Measurements from ENCODE around the gene ATP6V1G2. TPM values are rescaled to one million over a fixed set of nuclear protein-coding genes. Genes with fewer than 3 reads are reported as not detected.

The ATP6V1G2 gene
- total RNA-seq, 4 donors from 2014 or later: 0.21 to 2.1 TPM; not detected in 2

DNA sequence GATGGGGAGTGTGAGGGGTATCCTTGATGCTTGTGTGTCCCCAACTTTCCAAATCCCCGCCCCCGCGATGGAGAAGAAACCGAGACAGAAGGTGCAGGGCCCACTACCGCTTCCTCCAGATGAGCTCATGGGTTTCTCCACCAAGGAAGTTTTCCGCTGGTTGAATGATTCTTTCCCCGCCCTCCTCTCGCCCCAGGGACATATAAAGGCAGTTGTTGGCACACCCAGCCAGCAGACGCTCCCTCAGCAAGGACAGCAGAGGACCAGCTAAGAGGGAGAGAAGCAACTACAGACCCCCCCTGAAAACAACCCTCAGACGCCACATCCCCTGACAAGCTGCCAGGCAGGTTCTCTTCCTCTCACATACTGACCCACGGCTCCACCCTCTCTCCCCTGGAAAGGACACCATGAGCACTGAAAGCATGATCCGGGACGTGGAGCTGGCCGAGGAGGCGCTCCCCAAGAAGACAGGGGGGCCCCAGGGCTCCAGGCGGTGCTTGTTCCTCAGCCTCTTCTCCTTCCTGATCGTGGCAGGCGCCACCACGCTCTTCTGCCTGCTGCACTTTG, 29.0 kb upstream of the ATP6V1G2 start, which contains the start of gene TNF:
Gene TNF, plus strand, starts transcription at position 231 of the 567 bp plus-strand sequence. Its CDS starts 177 bp downstream, at position 408.
- no peaks in the 10 kb centered on the region for H3K9me3 ChIP-seq
- H3K4me1 ChIP-seq: peaks cover under 1 to 13% (median 2%) of the 10 kb centered on the region in 3 donors
- 38 to 52% methylated on average over 9 to 12 of the region's 19 CpGs for WGBS, 2 donors
- H3K36me3 ChIP-seq: no peaks in the 10 kb centered on the region
- TF ChIP-seq POLR2A (IDR thresholded peaks at IDR 0.05) (peak in 2 of 4 donors; percentile 53 to 74), CTCF (IDR thresholded peaks at IDR 0.05) (no peak)
- H3K4me3 ChIP-seq: peak within 1 kb of the TSS; percentile 10 to 57 (median 31)
- intact Hi-C loops (cut with DNase I): no loop called here
- DNase-seq: no peak
- peak within 1 kb of the TSS; percentile 31 to 75 (median 59) for H3K27ac ChIP-seq
- H3K27me3 ChIP-seq: peaks cover 0 to 11% (median 0%) of the 10 kb centered on the region in 4 donors

- Histone ChIP-seq H3K27me3 (peaks cover 0 to 11% (median 0%) of the 10 kb centered on the region in 4 donors), H3K27ac (peak overlapping the region in 3 of 4 donors; percentile 31 to 75 (median 49)), H3K4me1 (peaks cover 0 to 8% (median 0%) of the 10 kb centered on the region in 3 donors), H3K9me3 (no peaks in the 10 kb centered on the region), H3K36me3 (no peaks in the 10 kb centered on the region), H3K4me3 (peak overlapping the region in 1 of 4 donors; percentile 57)
- intact Hi-C loops (cut with DNase I): no loop called here
- 73 to 82% methylated on average over 13 to 14 of the region's 14 CpGs for WGBS, 2 donors
- DNase-seq: no peak
- TF ChIP-seq POLR2A (IDR thresholded peaks at IDR 0.05) (no peak), CTCF (IDR thresholded peaks at IDR 0.05) (no peak)
These were observed 28.0 kb upstream of the ATP6V1G2 start for GRCh38 chr6:31574106-31575061.

- 84 to 85% methylated on average over 7 to 8 of the region's 9 CpGs for WGBS, 2 donors
- Histone ChIP-seq H3K27me3 (peaks cover 0 to 11% (median 0%) of the 10 kb centered on the region in 4 donors), H3K36me3 (no peaks in the 10 kb centered on the region), H3K9me3 (no peaks in the 10 kb centered on the region), H3K4me1 (peaks cover 0 to 8% (median 0%) of the 10 kb centered on the region in 3 donors), H3K4me3 (no peak overlapping the region), H3K27ac (peak overlapping the region in 2 of 4 donors; percentile 9 to 62)
- intact Hi-C loops (cut with DNase I): no loop called here
- TF ChIP-seq POLR2A (IDR thresholded peaks at IDR 0.05) (no peak), CTCF (IDR thresholded peaks at IDR 0.05) (no peak)
- no peak for DNase-seq
These were observed 27.1 kb upstream of the ATP6V1G2 start for GRCh38 chr6:31573239-31574105.

GRCh38 chr6:31572041-31572911, 25.9 kb upstream of the ATP6V1G2 start, which contains the start of gene LTA:
LTA (plus strand) TSS chr6:31572289; CDS start chr6:31572743, 454 bp downstream.
- intact Hi-C loops (cut with DNase I): no loop called here
- peak within 1 kb of the TSS in 2 of 4 donors; percentile 62 to 72 for H3K27ac ChIP-seq
- peak within 1 kb of the TSS in 2 of 4 donors; percentile 26 to 45 for H3K4me3 ChIP-seq
- H3K9me3 ChIP-seq: no peaks in the 10 kb centered on the region
- H3K27me3 ChIP-seq: peaks cover 0 to 21% (median 0%) of the 10 kb centered on the region in 4 donors
- no peaks in the 10 kb centered on the region for H3K36me3 ChIP-seq
- 66 to 78% methylated on average over 16 to 25 of the region's 27 CpGs for WGBS, 2 donors
- DNase-seq: no peak
- H3K4me1 ChIP-seq: peaks cover 0 to 15% (median 5%) of the 10 kb centered on the region in 3 donors
- peak in 1 of 4 donors; percentile 28 for TF ChIP-seq POLR2A (IDR thresholded peaks at IDR 0.05)
- no peak for TF ChIP-seq CTCF (IDR thresholded peaks at IDR 0.05)
